ENCODE data around the gene DOCK4.

Gene DOCK4

DNA sequence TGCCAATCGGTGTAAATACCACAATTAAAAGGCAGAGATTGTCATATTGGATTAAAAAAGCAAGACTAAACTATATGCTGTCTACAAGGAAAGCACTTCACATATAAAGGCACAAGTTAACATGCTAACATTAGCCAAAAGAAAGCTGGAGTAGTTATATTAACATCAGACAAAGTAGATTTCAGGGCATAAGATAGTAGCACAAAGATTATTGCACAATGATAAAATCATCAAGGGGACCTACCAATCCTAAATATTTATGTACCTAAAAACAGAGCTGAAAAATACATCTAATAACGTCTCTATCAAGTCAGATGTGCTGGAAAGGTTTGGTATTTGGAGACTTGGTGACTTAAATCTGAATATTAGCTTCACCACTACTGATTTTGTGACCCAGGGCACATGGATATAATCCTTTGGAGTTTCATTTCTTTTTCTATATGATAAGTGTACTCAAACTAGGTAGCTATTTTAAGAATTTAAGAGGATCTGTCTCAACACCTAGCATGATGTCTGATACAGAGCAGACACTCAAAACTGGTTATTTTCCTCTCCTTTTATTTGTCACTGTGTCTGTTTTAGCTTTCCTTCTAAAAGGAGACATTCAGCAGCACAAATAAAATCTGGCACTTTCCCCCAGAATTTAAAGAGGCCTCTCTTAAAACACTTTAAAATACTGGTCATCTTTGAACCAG is 156.5 kb downstream of the DOCK4 start:
- DNase-seq (ENCODE audit: low read depth): no peak
- TF ChIP-seq, protein P1, sequence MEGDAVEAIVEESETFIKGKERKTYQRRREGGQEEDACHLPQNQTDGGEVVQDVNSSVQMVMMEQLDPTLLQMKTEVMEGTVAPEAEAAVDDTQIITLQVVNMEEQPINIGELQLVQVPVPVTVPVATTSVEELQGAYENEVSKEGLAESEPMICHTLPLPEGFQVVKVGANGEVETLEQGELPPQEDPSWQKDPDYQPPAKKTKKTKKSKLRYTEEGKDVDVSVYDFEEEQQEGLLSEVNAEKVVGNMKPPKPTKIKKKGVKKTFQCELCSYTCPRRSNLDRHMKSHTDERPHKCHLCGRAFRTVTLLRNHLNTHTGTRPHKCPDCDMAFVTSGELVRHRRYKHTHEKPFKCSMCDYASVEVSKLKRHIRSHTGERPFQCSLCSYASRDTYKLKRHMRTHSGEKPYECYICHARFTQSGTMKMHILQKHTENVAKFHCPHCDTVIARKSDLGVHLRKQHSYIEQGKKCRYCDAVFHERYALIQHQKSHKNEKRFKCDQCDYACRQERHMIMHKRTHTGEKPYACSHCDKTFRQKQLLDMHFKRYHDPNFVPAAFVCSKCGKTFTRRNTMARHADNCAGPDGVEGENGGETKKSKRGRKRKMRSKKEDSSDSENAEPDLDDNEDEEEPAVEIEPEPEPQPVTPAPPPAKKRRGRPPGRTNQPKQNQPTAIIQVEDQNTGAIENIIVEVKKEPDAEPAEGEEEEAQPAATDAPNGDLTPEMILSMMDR (IDR thresholded peaks at IDR 0.05; ENCODE audit: low read depth, low read length, missing control alignments): no peak
- no peak overlapping the region for H3K4me3 ChIP-seq (ENCODE audit: low read depth, low read length)

DNA sequence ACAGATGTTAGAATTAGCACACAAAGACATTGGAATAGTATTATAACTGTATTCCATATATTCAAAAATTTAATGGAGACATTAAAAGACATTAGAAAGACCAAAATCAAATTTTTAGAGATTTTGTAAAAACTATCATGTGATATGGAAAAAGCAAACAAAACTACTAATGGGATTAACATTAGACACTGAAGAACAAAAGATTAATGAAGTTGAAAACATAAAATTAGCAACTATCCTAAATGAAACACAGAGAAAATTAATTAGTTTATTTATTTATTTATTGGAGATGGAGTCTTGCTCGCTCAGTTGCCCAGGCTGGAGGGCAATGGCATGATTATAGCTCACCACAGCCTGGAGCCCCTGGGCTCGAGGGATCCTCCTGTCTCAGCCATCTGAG is 158.8 kb downstream of the DOCK4 start:
- no peak for DNase-seq (ENCODE audit: low read depth)
- TF ChIP-seq, protein P1 (IDR thresholded peaks at IDR 0.05; ENCODE audit: low read depth, low read length, missing control alignments): no peak
- no peak overlapping the region for H3K4me3 ChIP-seq (ENCODE audit: low read depth, low read length)

DNA sequence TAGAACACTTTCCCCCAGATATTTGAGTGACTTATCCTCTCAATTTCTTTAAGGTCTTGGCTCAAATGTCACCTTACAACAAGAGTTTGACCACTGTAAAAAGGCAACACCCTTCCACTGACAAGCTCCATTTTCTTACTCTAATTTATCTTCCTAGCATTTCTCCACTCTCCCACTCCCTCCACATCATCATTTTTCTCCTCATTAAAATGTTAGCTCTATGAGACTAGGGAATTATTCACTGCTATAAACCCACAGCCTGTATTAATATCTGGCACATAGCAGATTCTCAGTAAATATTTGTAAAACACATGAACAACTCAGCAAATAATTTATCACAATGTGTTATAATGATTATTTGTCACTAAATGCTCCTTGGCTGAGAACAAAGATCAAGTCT is 161.0 kb downstream of the DOCK4 start:
- no peak overlapping the region for H3K4me3 ChIP-seq (ENCODE audit: low read depth, low read length)
- TF ChIP-seq, protein P1 (IDR thresholded peaks at IDR 0.05; ENCODE audit: low read depth, low read length, missing control alignments): no peak
- no peak for DNase-seq (ENCODE audit: low read depth)

DNA sequence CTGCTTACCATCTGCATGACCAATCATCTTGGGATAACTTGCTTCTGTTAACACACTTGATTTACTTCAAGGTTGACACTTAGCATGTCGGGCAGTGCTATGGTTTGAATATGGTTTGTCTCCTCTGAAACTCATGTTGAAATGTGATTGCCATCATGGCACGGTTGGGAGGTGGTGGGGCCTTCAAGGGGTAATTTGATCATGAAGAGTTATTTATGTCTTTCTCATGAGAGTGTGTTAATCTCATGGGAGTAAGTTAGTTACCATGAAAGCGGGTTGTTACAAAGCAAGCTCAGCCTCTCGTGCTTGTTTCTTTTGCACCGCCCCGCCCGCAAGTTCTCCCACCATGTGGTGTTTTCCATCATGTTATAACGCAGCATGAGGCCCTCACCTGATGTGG is 163.6 kb downstream of the DOCK4 start:
- DNase-seq (ENCODE audit: low read depth): no peak
- H3K4me3 ChIP-seq (ENCODE audit: low read depth, low read length): no peak overlapping the region
- TF ChIP-seq, protein P1 (IDR thresholded peaks at IDR 0.05; ENCODE audit: low read depth, low read length, missing control alignments): no peak

DNA sequence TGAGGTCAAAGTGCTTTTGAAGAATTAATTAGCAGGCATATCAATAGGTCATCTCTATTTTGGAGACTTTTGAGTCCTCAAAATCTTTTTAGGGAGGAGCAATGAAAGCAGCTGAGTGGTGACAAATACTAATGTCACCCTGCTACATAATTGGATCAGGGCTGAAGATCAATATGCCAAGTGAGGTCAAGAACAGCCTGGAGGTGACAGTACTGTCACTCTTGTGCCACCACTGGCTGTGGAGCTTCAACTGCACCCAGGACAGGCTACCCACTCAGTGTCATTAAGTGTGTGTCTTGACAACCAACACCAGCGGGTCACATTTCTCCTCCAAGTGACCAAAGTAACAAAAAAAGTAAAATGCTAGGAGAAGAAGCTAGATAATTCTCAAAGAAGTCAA is 167.8 kb downstream of the DOCK4 start:
- no peak for DNase-seq (ENCODE audit: low read depth)
- TF ChIP-seq, protein P1 (IDR thresholded peaks at IDR 0.05; ENCODE audit: low read depth, low read length, missing control alignments): no peak
- H3K4me3 ChIP-seq (ENCODE audit: low read depth, low read length): no peak overlapping the region

DNA sequence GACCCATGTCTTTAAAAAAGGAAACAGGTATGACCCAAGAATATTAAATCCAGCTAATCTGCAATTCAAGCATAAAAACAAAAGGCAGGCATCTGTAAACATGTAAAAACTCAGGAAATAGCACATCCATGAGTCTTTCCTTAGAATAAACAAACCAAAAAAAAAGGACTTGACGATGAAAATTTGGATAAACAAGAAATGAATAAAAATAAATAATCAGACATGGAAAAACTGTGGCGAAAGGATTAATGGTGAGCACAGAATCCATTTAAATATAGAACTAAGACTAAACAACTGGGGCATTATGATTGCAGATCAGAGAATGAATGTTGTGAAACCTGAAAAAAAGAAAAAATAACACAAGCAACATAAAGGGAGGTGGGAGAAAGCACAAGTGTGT is 170.1 kb downstream of the DOCK4 start:
- no peak for DNase-seq (ENCODE audit: low read depth)
- no peak overlapping the region for H3K4me3 ChIP-seq (ENCODE audit: low read depth, low read length)
- TF ChIP-seq, protein P1 (IDR thresholded peaks at IDR 0.05; ENCODE audit: low read depth, low read length, missing control alignments): no peak

DNA sequence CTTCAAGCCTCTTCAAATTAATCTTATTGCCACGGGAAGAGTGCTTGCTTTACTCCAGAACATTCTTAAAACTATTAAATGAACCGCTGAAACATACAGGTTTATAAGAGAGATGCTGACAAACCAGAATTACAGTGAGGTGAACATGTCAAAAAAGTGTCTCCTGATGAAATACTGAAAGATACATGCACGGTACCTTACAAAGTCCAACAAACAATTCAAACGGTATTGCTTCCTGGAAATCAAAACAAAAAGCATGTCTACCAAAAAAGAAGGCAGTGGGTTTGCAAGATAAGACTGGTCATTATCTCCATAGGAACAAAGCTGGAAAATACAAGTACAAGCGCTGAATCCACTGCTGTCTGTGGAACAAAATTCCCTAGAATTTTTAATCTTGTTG is 174.5 kb downstream of the DOCK4 start:
- DNase-seq (ENCODE audit: low read depth): no peak
- no peak overlapping the region for H3K4me3 ChIP-seq (ENCODE audit: low read depth, low read length)
- TF ChIP-seq, protein P1 (IDR thresholded peaks at IDR 0.05; ENCODE audit: low read depth, low read length, missing control alignments): no peak
